Kidney epithelial cell (primary cell): ENCODE data around the gene MYADML2. TPM values are rescaled to one million over a fixed set of nuclear protein-coding genes. Genes with fewer than 3 reads are reported as not detected.

ENCODE experiments used
- DNase-seq: peaks from one replicate; pipeline ENCODE4 v3.0.0-alpha.2; 2010; ENCODE audit warnings: low read depth
- H3K27me3 ChIP-seq: 2 replicates; pipeline ENCODE4 v1.6.0; 2011; ENCODE audit warnings: low read length; ENCODE audit not compliant: control insufficient read depth, insufficient read depth
- H3K36me3 ChIP-seq: 2 replicates; pipeline ENCODE4 v1.5.1; 2011; ENCODE audit warnings: low read length; ENCODE audit not compliant: control insufficient read depth, insufficient read depth
- H3K4me3 ChIP-seq: 2 replicates; pipeline ENCODE4 v1.5.1; 2011; ENCODE audit warnings: low read depth, mild to moderate bottlenecking, control low read depth, low read length
- total RNA-seq: library from RNA; depleted of rRNA; stranded (reverse); fragments of >200 nt; gene quantifications from 2 replicates; pipeline ENCODE4 v1.2.3, GENCODE V29; 2015
- TF ChIP-seq, protein P1 (sequence below): IDR thresholded peaks from 2 replicates; pipeline ENCODE4 v1.5.1; 2011; ENCODE audit warnings: mild to moderate bottlenecking, moderate library complexity, low read length, control low read depth, inconsistent platforms; ENCODE audit not compliant: insufficient read depth, poor library complexity, severe bottlenecking

Gene MYADML2
- total RNA-seq, 1 donor from 2014 or later: not detected

DNA sequence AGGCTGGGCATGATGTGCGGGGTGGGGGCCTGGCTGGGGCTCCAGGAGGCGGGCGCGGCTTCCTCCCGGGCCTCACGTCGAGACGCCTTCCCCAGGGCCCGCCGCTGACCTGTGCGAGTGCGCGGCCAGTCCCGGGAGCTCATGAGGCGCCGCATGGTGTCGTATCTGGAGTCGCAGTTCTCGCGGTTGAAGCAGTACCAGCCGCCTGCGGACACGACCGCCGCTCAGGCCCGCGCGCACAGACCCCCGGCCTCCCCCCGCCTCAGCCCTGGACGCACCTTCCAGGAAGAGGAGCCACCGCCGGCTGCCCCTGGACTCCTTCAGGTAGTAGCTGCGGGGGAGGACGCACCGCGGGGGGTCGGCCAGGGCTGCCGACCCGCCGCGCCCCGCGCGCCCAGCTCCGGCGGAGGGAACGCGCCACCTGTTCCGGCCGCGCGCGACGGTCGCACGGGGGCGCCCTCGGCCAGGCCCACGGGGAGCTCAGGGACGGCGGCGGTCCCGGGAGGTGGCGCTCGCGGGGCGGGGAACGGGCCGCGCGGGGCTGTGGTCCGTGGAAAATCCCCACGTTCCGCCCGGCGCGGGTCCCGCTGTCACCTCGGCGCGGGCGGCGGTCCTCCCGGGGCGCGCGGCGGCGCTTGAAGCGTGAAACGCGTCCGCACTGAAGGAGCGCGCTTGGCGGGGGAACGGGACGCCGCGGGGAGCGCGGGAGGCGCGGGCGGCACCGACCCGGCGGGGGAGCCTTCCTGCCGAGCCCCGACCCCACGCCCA lies 12.5 kb upstream of the MYADML2 start:
- TF ChIP-seq, protein P1, sequence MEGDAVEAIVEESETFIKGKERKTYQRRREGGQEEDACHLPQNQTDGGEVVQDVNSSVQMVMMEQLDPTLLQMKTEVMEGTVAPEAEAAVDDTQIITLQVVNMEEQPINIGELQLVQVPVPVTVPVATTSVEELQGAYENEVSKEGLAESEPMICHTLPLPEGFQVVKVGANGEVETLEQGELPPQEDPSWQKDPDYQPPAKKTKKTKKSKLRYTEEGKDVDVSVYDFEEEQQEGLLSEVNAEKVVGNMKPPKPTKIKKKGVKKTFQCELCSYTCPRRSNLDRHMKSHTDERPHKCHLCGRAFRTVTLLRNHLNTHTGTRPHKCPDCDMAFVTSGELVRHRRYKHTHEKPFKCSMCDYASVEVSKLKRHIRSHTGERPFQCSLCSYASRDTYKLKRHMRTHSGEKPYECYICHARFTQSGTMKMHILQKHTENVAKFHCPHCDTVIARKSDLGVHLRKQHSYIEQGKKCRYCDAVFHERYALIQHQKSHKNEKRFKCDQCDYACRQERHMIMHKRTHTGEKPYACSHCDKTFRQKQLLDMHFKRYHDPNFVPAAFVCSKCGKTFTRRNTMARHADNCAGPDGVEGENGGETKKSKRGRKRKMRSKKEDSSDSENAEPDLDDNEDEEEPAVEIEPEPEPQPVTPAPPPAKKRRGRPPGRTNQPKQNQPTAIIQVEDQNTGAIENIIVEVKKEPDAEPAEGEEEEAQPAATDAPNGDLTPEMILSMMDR: peak; percentile 7
- no peaks in the 10 kb centered on the region for H3K36me3 ChIP-seq
- no peak for DNase-seq
- peaks cover 65% of the 10 kb centered on the region for H3K27me3 ChIP-seq
- no peak overlapping the region for H3K4me3 ChIP-seq

DNA sequence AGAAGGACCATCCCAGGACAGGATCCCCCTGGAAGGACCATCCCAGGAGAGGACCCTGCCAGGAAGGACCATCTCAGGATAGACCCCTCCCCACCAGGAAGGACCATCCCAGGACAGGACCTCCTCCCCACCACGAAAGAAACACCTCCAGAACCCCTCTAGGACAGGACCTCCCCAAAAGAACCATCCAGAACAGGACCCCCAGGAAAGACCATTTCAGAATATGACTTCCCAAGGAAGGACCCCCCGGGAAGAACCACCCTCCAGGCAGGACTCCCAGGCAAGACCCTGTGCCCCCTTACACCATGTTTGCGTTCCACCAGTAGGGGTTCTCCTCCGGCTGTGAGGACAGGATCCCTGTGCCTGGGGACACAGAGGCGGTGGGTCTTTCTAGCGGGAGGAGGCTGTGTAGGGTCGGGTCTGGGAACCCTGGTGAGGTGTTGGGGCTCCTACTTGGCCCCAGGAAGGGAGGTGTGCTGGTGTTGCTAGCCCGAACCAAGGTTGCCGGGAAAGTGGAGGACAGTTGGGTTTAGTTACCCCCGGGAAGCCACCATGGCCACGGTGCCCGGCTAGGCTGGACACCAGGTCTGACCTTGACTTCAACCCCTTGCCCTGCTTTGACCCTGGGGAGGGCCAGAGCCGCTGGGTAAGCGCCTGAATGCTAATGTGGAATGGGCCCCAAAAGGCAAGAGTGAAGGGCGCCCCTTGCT lies 11.8 kb upstream of the MYADML2 start:
- DNase-seq: no peak
- TF ChIP-seq, protein P1: no peak
- H3K27me3 ChIP-seq: peaks cover 57% of the 10 kb centered on the region
- no peaks in the 10 kb centered on the region for H3K36me3 ChIP-seq
- no peak overlapping the region for H3K4me3 ChIP-seq

DNA sequence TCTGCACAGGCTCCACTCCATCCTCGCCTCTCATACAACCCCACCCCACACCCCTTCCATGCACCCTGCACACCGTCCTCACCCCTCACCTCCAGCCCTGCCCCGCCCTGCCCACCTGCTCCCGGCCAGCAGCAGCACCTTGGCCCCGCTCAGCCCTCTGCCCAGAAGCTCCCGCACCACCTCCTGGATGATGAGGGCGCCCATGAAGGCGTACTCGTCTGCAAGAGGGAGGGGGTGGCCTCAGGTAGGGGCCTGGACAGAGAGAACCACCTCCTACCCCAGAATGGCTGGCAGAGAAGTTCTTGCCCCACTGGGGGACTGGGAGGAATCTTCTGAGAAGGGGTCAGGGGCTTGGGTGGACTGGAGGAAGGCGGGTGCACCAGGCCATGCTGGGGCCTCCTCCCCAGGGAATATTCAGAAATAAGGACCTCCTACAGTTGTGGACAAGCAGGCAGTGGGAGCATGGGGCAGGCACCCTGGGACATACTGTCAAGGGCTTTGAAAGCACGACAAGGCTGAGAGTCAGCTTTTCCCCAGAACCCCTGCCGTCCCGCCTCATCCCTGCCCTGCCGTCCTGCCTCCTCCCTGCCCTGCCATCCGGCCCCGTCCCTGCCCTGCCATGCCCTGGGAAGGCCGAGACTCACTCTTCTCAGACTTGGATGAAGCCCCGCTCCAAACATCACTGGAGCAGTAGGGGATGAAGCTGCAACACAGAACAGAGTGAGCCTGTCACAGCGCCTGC lies 10.8 kb upstream of the MYADML2 start:
- DNase-seq: no peak
- H3K4me3 ChIP-seq: no peak overlapping the region
- H3K36me3 ChIP-seq: no peaks in the 10 kb centered on the region
- TF ChIP-seq, protein P1: no peak
- peaks cover 52% of the 10 kb centered on the region for H3K27me3 ChIP-seq

DNA sequence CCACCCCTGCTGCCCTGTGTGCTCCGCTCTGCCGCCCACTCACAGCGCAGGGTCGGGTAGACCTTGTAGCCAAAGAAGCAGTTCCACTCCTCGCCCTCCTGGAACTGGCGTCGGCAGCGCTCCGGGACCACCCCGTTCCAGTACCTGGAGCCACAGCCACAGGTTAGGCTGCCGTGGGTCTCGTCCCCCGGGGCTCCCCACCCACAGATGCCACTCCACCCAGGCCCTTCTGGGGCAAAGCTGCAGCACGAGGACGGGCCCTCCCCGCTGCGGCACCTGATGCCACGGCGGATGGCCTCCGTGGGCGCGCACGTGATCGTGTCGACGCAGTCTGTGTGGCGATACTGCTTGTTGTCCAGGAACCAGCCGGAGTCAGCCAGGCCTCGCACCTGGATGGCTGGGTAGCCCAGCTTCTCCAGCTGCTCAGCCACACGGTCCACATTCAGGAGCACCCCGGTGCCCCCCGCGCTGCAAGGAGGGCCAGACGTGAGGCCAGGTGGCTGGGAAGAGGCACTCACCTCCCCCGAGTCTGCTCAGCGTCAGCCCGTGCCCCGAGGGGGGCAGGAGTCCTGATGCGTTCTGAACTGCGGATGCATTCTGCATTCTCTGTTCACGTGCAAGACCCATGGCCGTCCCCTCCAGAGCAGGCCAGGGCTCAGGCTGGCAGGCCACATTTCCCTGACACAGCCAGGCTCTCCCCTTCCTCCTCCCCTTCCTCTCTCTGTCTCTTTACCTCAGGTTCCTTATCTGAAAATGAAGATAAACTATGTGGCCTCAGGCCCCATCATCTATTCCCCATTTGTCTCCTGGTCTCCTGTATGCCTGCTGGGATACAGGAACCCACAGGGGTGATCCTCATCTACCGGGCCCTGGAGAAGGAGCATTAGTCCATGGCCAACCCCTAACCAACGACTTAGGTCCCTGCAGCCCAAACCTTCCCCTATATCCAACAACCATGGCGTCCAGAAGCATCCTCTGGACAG lies 9.9 kb upstream of the MYADML2 start:
- TF ChIP-seq, protein P1: no peak
- Histone ChIP-seq H3K4me3 (no peak overlapping the region), H3K36me3 (no peaks in the 10 kb centered on the region), H3K27me3 (peaks cover 45% of the 10 kb centered on the region)
- DNase-seq: no peak
